NCI-H774 (cell line): ENCODE data around the gene SERPINA6.
A peak's percentile ranks its signal among the peaks of the same experiment; 100 is the strongest.
"Not testable (repeated sequence)": the region's sequence is repeated elsewhere in the genome, so short reads cannot be mapped to it uniquely, and the experiment has no call there.

Experiments
- DNase-seq: peaks from one replicate; lab custom pipeline; 2025; lab: John Stamatoyannopoulos, UW

Gene SERPINA6

GRCh38 chr14:94354190-94354589 lies 31.1 kb upstream of the SERPINA6 start:
- not testable (repeated sequence) for DNase-seq

- no peak for DNase-seq
Measured at GRCh38 chr14:94349276-94349675, 26.1 kb upstream of the SERPINA6 start.

- DNase-seq, result no peak
Measured at GRCh38 chr14:94348836-94349235, 25.7 kb upstream of the SERPINA6 start.

- no peak for DNase-seq
Measured at GRCh38 chr14:94346841-94347240, 23.7 kb upstream of the SERPINA6 start.

GRCh38 chr14:94346065-94346786 lies 23.1 kb upstream of the SERPINA6 start:
- DNase-seq, result not testable (repeated sequence)

- DNase-seq, result no peak
Measured at GRCh38 chr14:94345344-94346064, 22.4 kb upstream of the SERPINA6 start.

GRCh38 chr14:94344389-94344788 lies 21.3 kb upstream of the SERPINA6 start:
- DNase-seq, result no peak

- DNase-seq, result no peak
Measured at GRCh38 chr14:94343238-94344005, 20.3 kb upstream of the SERPINA6 start.

- peak; percentile 60 for DNase-seq
Measured at GRCh38 chr14:94342334-94342934, 19.3 kb upstream of the SERPINA6 start.

- no peak for DNase-seq
Measured at GRCh38 chr14:94341656-94342333, 18.7 kb upstream of the SERPINA6 start.

GRCh38 chr14:94340533-94340932 lies 17.4 kb upstream of the SERPINA6 start:
- DNase-seq, result no peak

- no peak for DNase-seq
Measured at GRCh38 chr14:94338023-94338422, 14.9 kb upstream of the SERPINA6 start.

GRCh38 chr14:94337274-94337673 lies 14.1 kb upstream of the SERPINA6 start:
- no peak for DNase-seq

- DNase-seq, result no peak
Measured at GRCh38 chr14:94334872-94335271, 11.7 kb upstream of the SERPINA6 start.

- DNase-seq, result no peak
Measured at GRCh38 chr14:94332587-94332986, 9.5 kb upstream of the SERPINA6 start.

- DNase-seq, result no peak
Measured at GRCh38 chr14:94332063-94332583, 9.0 kb upstream of the SERPINA6 start.

- DNase-seq, result no peak
Measured at GRCh38 chr14:94331462-94331861, 8.3 kb upstream of the SERPINA6 start.

GRCh38 chr14:94330857-94331256 lies 7.7 kb upstream of the SERPINA6 start:
- DNase-seq, result no peak

- DNase-seq, result no peak
Measured at GRCh38 chr14:94330432-94330831, 7.3 kb upstream of the SERPINA6 start.

- DNase-seq, result no peak
Measured at GRCh38 chr14:94329857-94330256, 6.7 kb upstream of the SERPINA6 start.

GRCh38 chr14:94328196-94328595 lies 5.1 kb upstream of the SERPINA6 start:
- no peak for DNase-seq
